ENCODE results near the gene TMUB2.
A peak's percentile ranks its signal among the peaks of the same experiment; 100 is the strongest.

TMUB2 gene

DNA sequence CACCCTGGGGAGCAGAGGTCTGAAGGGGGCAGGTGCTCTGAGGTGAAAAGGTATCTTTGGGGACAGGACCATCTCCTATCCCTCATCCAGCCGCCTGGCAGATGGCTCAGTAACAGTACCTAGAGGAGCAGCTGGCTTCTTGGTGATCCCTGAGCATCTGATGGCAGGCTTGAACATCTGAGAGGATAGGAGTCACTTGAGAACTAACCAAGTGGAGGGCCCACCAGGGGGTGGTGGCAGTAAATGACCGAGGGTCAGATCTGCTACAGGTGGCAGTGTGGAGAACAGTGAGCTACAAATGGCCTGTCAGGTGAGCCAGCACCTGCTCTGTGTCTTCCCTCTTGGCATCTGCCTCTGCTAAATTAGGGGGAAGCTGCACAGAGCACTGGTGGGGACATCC lies 31.3 kb upstream of the TMUB2 start:
- no peak overlapping the region for H3K27ac ChIP-seq (ENCODE audit: low read length)

DNA sequence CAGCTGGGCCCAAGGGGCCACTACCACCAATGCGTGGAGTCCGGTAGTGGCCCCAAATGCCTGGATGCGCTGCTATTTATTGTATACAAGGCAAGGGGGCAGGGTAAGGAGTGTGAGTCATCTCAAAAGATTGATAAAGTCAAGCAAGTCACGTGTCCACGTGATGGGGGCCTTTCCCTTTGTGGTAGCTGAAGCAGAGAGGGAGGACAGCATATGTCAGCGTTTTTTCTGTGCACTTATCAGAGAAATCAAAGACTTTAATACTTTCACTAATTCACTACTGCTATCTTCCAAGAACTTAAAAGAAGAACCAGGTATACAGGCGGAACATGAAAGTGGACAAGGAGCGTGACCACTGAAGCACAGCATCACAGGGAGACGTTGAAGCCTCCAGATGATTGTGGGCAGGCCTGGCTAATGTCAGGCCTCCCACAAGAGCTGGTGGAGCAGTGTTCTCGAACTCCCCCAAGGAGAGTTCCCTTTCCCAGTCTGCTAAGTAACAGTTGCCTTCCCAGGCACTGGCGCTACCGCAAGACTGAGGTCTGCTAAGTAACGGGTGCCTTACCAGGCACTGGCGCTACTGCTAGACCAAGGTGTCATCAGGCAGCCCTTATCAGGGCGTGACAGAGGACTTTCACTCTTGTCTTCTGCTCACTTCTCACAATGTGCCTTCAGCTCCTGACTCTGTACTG lies 27.1 kb upstream of the TMUB2 start:
- Histone ChIP-seq H3K9ac (ENCODE audit: low read length in 2 of 2) (no peak overlapping the region), H3K9me3 (ENCODE audit: control insufficient read depth in 2 of 2, low read length in 2 of 2) (no peaks in the 10 kb centered on the region), H3K36me3 (ENCODE audit: control insufficient read depth in 2 of 2, insufficient read depth in 2 of 2, low read length in 2 of 2) (no peaks in the 10 kb centered on the region), H3K27ac (ENCODE audit: low read length) (no peak overlapping the region), H3K4me3 (ENCODE audit: low read length in 2 of 2) (no peak overlapping the region), H3K4me1 (ENCODE audit: control insufficient read depth, insufficient read depth, low read length) (no peaks in the 10 kb centered on the region), H3K27me3 (ENCODE audit: control insufficient read depth in 1 of 2, insufficient read depth in 2 of 2, low read length in 2 of 2) (no peaks in the 10 kb centered on the region)

More for the DNA sequence above, 31.3 kb upstream of the TMUB2 start:
- Histone ChIP-seq H3K9me3 (ENCODE audit: control insufficient read depth in 2 of 2, low read length in 2 of 2) (no peaks in the 10 kb centered on the region), H3K4me3 (ENCODE audit: low read length in 2 of 2) (no peak overlapping the region), H3K27me3 (ENCODE audit: control insufficient read depth in 1 of 2, insufficient read depth in 2 of 2, low read length in 2 of 2) (no peaks in the 10 kb centered on the region), H3K36me3 (ENCODE audit: control insufficient read depth in 2 of 2, insufficient read depth in 2 of 2, low read length in 2 of 2) (no peaks in the 10 kb centered on the region), H3K9ac (ENCODE audit: low read length in 2 of 2) (no peak overlapping the region), H3K4me1 (ENCODE audit: control insufficient read depth, insufficient read depth, low read length) (no peaks in the 10 kb centered on the region)

DNA sequence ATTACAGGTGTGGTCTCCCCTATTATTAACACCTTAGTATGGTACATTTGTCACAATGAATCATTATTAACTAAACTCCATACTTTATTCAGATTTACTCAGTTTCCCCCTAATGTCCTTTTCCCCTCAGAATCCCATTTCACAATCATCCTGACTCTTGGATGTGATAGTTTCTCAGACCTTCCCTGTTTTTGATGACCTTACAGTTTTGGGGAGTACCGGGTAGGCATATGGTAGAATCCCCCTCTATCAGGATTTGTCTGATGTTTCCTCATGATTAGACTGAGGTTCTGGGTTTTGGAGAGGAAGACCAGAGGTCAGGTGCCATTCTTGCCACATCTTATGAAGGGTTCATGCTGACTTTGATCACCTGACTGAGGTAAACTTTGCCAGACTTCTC lies 22.3 kb upstream of the TMUB2 start:
- Histone ChIP-seq H3K9me3 (ENCODE audit: control insufficient read depth in 2 of 2, low read length in 2 of 2) (no peaks in the 10 kb centered on the region), H3K4me1 (ENCODE audit: control insufficient read depth, insufficient read depth, low read length) (peaks cover 12% of the 10 kb centered on the region), H3K27ac (ENCODE audit: low read length) (no peak overlapping the region), H3K4me3 (ENCODE audit: low read length in 2 of 2) (no peak overlapping the region), H3K27me3 (ENCODE audit: control insufficient read depth in 1 of 2, insufficient read depth in 2 of 2, low read length in 2 of 2) (no peaks in the 10 kb centered on the region), H3K9ac (ENCODE audit: low read length in 2 of 2) (no peak overlapping the region), H3K36me3 (ENCODE audit: control insufficient read depth in 2 of 2, insufficient read depth in 2 of 2, low read length in 2 of 2) (no peaks in the 10 kb centered on the region)

DNA sequence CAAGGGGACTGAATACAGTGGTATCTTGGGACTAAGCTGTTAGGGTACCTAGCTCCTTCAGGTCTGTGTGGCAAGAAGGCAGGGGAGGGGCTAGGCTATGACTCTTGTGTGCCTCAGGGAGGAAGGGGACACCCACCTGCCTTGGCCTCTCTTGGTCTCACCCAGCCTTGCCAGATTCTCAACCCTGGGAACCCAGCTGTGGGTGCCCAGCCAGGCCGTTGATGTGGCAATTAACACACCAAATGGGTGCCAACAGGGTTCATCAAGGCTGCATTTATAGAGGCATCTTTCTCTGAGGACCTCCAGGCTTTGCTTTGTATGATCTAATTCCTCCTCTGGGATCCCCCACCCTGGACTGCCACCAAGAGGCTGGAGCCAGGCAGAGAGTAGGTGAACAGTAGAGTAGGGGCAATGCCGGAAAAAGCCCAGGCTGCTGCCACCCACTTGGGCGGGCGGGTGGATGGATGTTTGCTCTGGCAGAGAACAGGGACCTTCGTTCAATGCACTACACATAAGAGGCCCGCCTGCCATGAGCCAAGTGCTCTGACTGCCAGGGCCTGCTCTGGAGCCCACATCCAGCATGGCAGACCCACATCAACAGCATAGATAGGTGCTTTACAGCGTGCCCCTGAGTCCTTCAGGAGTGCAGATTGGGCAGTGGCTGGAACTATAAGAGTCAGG lies 19.5 kb upstream of the TMUB2 start:
- Histone ChIP-seq H3K9ac (ENCODE audit: low read length in 2 of 2) (peak overlapping the region in 1 of 2 donors; percentile 21), H3K36me3 (ENCODE audit: control insufficient read depth in 2 of 2, insufficient read depth in 2 of 2, low read length in 2 of 2) (peaks cover 0 to 2% of the 10 kb centered on the region in 2 donors), H3K27me3 (ENCODE audit: control insufficient read depth in 1 of 2, insufficient read depth in 2 of 2, low read length in 2 of 2) (no peaks in the 10 kb centered on the region), H3K4me1 (ENCODE audit: control insufficient read depth, insufficient read depth, low read length) (peaks cover 33% of the 10 kb centered on the region), H3K27ac (ENCODE audit: low read length) (no peak overlapping the region), H3K9me3 (ENCODE audit: control insufficient read depth in 2 of 2, low read length in 2 of 2) (no peaks in the 10 kb centered on the region), H3K4me3 (ENCODE audit: low read length in 2 of 2) (no peak overlapping the region)

DNA sequence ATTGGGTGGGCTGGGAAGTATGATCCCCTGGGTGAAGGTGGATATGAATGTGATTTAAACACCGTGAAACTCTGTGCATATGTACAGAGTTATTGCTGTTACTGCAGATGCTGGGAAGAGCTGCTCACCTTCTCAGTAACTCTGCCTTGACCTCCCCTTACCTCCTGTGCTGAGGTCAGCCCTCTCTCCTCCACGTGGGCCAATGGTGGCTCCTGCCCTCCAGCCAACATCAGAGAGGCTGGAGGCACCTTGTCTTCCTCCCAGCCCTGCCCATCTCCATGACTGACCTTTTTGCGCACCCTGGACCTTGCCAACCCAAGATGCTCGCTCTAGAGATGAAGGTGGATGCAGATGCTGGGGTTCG lies 16.7 kb upstream of the TMUB2 start:
- no peaks in the 10 kb centered on the region for H3K9me3 ChIP-seq (ENCODE audit: control insufficient read depth in 2 of 2, low read length in 2 of 2)
- peaks cover 33% of the 10 kb centered on the region for H3K4me1 ChIP-seq (ENCODE audit: control insufficient read depth, insufficient read depth, low read length)
- peak overlapping the region; percentile 58 for H3K27ac ChIP-seq (ENCODE audit: low read length)
- H3K27me3 ChIP-seq (ENCODE audit: control insufficient read depth in 1 of 2, insufficient read depth in 2 of 2, low read length in 2 of 2) = no peaks in the 10 kb centered on the region
- H3K36me3 ChIP-seq (ENCODE audit: control insufficient read depth in 2 of 2, insufficient read depth in 2 of 2, low read length in 2 of 2) = peaks cover 3 to 4% of the 10 kb centered on the region in 2 donors
- H3K4me3 ChIP-seq (ENCODE audit: low read length in 2 of 2) = peak overlapping the region; percentile 52 to 73
- peak overlapping the region; percentile 41 to 64 for H3K9ac ChIP-seq (ENCODE audit: low read length in 2 of 2)

DNA sequence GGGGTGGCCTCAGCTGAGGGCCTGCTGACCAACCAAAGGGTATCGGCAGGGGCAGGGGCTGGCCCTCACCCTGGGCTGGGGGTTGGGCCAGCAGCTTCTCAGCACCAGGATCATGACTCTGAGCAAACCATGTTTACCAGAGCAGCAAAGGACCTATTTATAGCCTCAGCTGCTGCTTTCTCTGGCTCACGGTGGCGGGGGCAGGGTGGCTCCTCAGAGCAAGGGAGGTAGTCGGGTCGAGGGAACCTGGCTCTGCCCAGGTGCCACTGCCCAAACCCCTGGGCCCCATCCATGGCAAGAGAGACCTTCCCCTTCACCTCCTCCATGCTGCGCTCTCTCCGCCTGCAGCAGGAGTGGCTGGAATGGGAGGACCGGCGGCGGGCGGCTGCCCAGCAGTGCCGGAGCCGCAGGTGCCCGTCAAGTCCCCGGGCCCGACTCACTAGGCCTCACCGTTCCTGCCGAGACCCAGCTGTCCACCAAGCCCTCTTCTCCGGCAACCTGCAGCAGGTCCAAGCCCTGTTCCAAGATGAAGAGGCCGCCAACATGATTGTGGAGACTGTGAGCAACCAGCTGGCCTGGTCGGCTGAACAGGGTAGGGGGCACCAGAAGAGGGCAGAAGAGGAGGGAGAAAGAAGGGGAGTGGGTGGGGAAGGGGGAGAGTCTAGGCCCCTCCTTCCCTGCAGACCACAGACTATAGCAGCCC lies 16.1 kb upstream of the TMUB2 start, which contains the start of gene ASB16:
Gene ASB16, plus strand, starts transcription at position 206 of the 703 bp plus-strand sequence. Its CDS starts 86 bp downstream, at position 292.
- Histone ChIP-seq H3K4me3 (ENCODE audit: low read length in 2 of 2) (peak within 1 kb of the TSS; percentile 52 to 73), H3K9ac (ENCODE audit: low read length in 2 of 2) (peak within 1 kb of the TSS; percentile 41 to 64)

DNA sequence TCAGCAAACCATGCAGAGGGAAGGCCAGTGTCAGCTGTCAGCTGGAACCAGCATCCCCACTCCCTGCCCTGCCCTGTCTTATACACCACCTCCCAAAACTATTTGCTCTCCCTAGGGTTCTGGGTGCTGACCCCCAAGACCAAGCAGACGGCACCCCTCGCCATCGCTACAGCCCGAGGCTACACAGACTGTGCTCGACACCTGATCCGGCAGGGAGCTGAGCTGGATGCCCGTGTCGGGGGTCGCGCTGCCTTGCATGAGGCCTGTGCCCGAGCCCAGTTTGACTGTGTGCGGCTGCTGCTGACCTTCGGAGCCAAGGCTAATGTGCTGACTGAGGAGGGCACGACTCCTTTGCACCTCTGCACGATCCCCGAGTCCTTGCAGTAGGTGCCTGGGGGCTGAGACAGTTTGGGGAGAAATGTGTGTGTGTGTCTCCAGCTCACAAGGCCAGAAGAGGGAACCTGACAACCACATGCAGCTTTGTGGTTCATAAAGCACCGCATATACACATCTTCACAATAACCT lies 14.8 kb upstream of the TMUB2 start:
- Histone ChIP-seq H3K27ac (ENCODE audit: low read length) (no peak overlapping the region), H3K9ac (ENCODE audit: low read length in 2 of 2) (no peak overlapping the region)

More for the DNA sequence above, 16.1 kb upstream of the TMUB2 start, which contains the start of gene ASB16:
- H3K36me3 ChIP-seq (ENCODE audit: control insufficient read depth in 2 of 2, insufficient read depth in 2 of 2, low read length in 2 of 2) = peaks cover 3 to 4% of the 10 kb centered on the region in 2 donors
- no peaks in the 10 kb centered on the region for H3K9me3 ChIP-seq (ENCODE audit: control insufficient read depth in 2 of 2, low read length in 2 of 2)
- H3K27me3 ChIP-seq (ENCODE audit: control insufficient read depth in 1 of 2, insufficient read depth in 2 of 2, low read length in 2 of 2) = no peaks in the 10 kb centered on the region
- peak within 1 kb of the TSS; percentile 58 for H3K27ac ChIP-seq (ENCODE audit: low read length)
- H3K4me1 ChIP-seq (ENCODE audit: control insufficient read depth, insufficient read depth, low read length) = peaks cover 33% of the 10 kb centered on the region

DNA sequence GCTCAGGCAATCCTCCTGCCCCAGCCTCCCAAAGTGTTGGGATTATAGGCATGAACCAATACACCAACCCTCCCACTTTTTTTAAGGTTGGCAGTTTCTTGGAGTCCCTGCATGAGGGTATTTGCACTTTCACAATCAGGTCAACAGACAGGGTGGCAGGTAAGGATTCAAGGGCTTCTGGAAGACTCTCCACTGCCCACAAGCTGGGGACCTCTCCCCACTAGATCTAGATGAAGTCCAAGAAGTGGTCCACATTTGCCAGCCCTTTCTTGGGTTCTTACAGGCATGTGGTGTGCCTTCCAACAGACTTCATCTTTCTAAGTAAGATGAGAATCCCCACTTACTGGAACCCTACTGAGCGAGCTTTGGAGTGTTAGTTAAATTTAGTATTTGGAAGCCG lies 12.3 kb upstream of the TMUB2 start:
- H3K27ac ChIP-seq (ENCODE audit: low read length) = no peak overlapping the region
- H3K9me3 ChIP-seq (ENCODE audit: control insufficient read depth in 2 of 2, low read length in 2 of 2) = no peaks in the 10 kb centered on the region
- peaks cover 21% of the 10 kb centered on the region for H3K4me1 ChIP-seq (ENCODE audit: control insufficient read depth, insufficient read depth, low read length)
- H3K36me3 ChIP-seq (ENCODE audit: control insufficient read depth in 2 of 2, insufficient read depth in 2 of 2, low read length in 2 of 2) = peaks cover 9 to 18% of the 10 kb centered on the region in 2 donors
- no peak overlapping the region for H3K9ac ChIP-seq (ENCODE audit: low read length in 2 of 2)
- H3K27me3 ChIP-seq (ENCODE audit: control insufficient read depth in 1 of 2, insufficient read depth in 2 of 2, low read length in 2 of 2) = no peaks in the 10 kb centered on the region
- no peak overlapping the region for H3K4me3 ChIP-seq (ENCODE audit: low read length in 2 of 2)

More for the DNA sequence above, 14.8 kb upstream of the TMUB2 start:
- H3K4me3 ChIP-seq (ENCODE audit: low read length in 2 of 2) = peak overlapping the region in 1 of 2 donors; percentile 73
- peaks cover 3 to 4% of the 10 kb centered on the region in 2 donors for H3K36me3 ChIP-seq (ENCODE audit: control insufficient read depth in 2 of 2, insufficient read depth in 2 of 2, low read length in 2 of 2)
- no peaks in the 10 kb centered on the region for H3K9me3 ChIP-seq (ENCODE audit: control insufficient read depth in 2 of 2, low read length in 2 of 2)
- H3K27me3 ChIP-seq (ENCODE audit: control insufficient read depth in 1 of 2, insufficient read depth in 2 of 2, low read length in 2 of 2) = no peaks in the 10 kb centered on the region
- H3K4me1 ChIP-seq (ENCODE audit: control insufficient read depth, insufficient read depth, low read length) = peaks cover 33% of the 10 kb centered on the region

DNA sequence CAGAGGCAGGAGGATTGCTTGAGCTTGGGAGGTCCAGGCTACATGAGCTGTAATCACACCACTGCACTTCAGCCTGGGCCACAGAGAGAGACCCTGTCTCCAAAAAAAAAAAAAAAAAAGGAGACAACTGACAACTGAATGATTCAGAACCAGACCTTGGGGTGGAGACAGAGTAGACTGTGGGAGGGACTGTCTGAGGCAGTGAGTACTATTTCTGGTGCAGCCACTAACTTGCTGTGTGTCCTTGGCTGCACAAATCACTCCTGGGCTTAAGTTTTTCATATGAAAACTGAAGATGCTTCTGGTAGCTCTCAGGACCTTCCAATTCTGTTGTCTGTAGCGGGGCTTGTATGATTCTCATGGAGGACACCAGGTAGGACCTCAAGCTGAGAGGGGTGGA lies 10.5 kb upstream of the TMUB2 start:
- Histone ChIP-seq H3K9me3 (ENCODE audit: control insufficient read depth in 2 of 2, low read length in 2 of 2) (no peaks in the 10 kb centered on the region), H3K4me1 (ENCODE audit: control insufficient read depth, insufficient read depth, low read length) (peaks cover 6% of the 10 kb centered on the region), H3K27me3 (ENCODE audit: control insufficient read depth in 1 of 2, insufficient read depth in 2 of 2, low read length in 2 of 2) (no peaks in the 10 kb centered on the region), H3K27ac (ENCODE audit: low read length) (no peak overlapping the region), H3K36me3 (ENCODE audit: control insufficient read depth in 2 of 2, insufficient read depth in 2 of 2, low read length in 2 of 2) (peaks cover 9 to 18% of the 10 kb centered on the region in 2 donors), H3K4me3 (ENCODE audit: low read length in 2 of 2) (no peak overlapping the region), H3K9ac (ENCODE audit: low read length in 2 of 2) (no peak overlapping the region)

DNA sequence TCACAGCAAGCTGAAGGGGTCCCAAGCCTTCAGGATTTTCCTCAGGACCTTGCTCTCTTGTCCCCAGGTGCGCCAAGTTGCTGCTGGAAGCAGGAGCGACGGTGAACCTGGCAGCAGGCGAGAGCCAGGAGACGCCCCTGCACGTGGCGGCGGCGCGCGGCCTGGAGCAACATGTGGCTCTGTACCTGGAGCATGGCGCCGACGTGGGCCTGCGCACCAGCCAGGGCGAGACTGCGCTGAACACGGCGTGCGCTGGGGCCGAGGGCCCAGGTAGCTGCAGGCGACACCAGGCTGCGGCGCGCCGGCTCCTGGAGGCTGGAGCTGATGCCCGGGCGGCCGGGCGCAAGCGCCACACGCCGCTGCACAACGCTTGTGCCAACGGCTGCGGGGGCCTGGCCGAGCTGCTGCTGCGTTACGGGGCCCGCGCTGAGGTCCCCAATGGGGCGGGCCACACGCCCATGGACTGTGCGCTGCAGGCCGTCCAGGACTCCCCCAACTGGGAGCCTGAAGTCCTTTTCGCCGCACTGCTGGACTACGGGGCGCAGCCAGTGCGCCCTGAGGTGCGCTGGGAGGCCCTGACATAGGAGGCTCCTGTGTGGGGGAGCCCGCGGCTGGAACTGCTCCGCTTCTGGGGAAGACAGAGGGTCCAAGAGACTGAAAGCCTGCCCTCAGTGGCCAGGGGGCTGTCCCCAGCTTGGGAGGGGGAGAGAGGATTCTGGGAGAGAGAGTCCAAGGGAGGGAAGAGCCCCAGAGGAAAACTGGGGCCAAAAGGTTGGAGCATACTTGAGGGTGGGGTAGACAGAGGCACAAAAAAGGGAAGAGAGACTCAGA lies 9.9 kb upstream of the TMUB2 start:
- no peak overlapping the region for H3K9ac ChIP-seq (ENCODE audit: low read length in 2 of 2)
- H3K27ac ChIP-seq (ENCODE audit: low read length) = no peak overlapping the region

More for the DNA sequence above, 9.9 kb upstream of the TMUB2 start:
- Histone ChIP-seq H3K36me3 (ENCODE audit: control insufficient read depth in 2 of 2, insufficient read depth in 2 of 2, low read length in 2 of 2) (peaks cover 9 to 21% of the 10 kb centered on the region in 2 donors), H3K4me3 (ENCODE audit: low read length in 2 of 2) (no peak overlapping the region), H3K9me3 (ENCODE audit: control insufficient read depth in 2 of 2, low read length in 2 of 2) (no peaks in the 10 kb centered on the region), H3K4me1 (ENCODE audit: control insufficient read depth, insufficient read depth, low read length) (peaks cover 4% of the 10 kb centered on the region), H3K27me3 (ENCODE audit: control insufficient read depth in 1 of 2, insufficient read depth in 2 of 2, low read length in 2 of 2) (no peaks in the 10 kb centered on the region)
